Pericardium fibroblast (primary cell): ENCODE measurements around the gene NEK11. TPM values are rescaled to one million over a fixed set of nuclear protein-coding genes. Genes with fewer than 3 reads are reported as not detected.

Experiments used
- total RNA-seq: library from RNA; depleted of rRNA; stranded (reverse); fragments of >200 nt; gene quantifications from 2 replicates; pipeline ENCODE4 v1.2.3, GENCODE V29; 2015

The NEK11 gene
- 3.2 and 6.9 TPM in 2 replicates for total RNA-seq

DNA sequence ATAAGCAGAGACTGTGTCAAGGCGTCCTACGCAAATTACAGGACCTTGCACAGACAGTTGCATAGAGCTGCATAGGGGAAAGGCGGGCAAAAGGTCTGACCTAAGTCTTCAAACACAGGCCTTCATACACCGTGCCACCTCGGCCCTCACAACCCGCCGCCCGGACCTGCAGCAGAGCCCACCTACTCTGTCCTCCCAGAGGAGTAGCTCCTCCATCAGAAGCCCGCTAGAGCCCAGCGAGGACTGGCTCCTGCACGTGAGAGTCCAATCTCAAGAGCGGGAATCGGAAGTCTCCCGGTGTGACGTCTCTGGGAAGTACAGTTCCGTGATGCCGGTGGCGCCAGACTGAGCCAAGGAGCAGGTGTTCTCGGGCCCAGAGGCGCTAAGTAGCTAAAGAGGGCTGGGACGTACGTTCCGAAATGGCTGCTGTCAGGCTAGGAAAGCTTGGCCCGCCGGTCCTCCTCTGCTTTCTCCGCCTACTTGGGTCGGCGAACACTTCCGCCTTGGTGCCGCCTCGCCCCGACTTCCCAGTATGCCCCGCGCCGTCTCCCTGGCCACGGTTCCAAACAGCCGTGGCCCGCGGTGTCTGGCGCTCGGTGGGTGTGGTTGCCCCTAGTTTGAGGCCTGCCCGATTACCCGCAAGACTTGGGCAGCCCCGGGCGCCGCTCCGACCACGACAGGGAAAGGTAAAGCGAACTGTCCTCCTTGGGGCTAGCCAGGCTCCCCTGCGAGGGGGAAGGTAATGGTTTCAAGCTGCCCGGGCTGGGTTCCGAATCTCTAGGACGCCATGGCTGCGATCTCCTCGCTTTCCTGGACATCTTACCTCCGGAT lies at the start of gene NEK11, which contains the start of gene ASTE1:
Gene NEK11 (plus strand): TSS at position 557 of the 831 bp plus-strand sequence. CDS start 2,832 bp downstream, outside the sequence.
Gene ASTE1 (minus strand): TSS at position 505 of the 831 bp plus-strand sequence. CDS start 1,519 bp downstream, outside the sequence.

DNA sequence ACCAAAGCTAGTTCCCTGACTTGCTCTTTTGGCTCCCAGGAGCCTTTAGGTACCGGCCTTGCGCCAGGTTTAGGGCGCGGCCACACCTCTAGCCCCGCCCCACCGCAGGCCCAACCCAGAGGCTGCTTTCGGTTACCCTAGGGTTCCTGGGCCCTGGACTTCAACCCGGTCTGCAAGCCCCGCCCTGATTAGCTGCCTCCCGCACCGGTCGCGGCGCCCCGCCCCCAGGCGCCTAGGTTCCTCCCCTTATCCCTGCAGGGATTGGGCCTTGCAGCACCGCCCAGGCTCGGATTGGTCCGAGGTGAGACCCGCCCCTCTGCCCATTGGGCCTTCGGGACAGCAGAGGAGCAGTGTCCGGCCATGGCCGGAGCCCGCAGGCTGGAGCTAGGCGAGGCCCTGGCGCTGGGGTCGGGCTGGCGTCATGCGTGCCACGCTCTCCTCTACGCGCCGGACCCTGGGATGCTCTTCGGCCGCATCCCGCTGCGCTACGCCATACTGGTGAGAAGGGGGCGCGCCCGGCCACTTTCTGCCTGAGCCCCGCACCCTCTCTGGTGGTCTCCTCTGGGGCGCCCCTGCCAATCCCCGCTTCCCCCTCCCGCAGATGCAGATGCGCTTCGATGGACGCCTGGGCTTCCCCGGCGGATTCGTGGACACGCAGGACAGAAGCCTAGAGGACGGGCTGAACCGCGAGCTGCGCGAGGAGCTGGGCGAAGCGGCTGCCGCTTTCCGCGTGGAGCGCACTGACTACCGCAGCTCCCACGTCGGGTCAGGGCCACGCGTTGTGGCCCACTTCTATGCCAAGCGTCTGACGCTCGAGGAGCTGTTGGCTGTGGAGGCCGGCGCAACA lies 355.0 kb downstream of the NEK11 start, which contains the start of gene NUDT16:
Gene NUDT16 (plus strand): TSS at position 330 of the 847 bp plus-strand sequence. CDS start 31 bp downstream, at position 361.

Other genes starting within 250 kb of the NEK11 start
- 47.3 and 52.5 TPM in 2 replicates for gene ATP2C1, start 132.8 kb upstream of the NEK11 start, total RNA-seq
- 2.8 and 4.3 TPM in 2 replicates for gene ASTE1, start 52 bp upstream of the NEK11 start, total RNA-seq